ENCODE results near the gene ADAMTS9. TPM values are rescaled to one million over a fixed set of nuclear protein-coding genes. Genes with fewer than 3 reads are reported as not detected.

The ADAMTS9 gene
- total and polyA plus RNA-seq, 2 experiments from 2014 or later: 0.31 to 0.81 TPM

DNA sequence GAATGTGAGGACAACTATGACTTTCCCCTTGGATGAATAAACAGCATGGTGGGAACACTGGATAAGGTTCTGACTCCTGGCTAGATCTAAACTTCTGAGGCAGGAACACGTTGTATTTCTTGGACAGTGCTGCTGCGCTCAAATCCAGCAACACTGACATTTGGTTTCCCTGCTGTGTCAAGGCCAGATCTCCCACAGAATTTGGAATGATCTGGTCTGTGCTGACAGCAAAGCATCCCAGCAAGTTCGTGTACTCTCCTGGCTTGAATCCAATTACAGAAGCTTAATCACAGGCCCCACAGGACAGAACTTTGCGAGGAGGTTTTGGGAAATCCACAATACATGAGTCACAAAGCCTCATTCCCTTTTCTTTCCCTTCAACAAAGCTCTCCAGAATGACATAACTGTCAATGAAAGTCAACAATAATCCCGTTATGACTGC is 92.5 kb downstream of the ADAMTS9 start (continued):
- TF ChIP-seq, protein P1, sequence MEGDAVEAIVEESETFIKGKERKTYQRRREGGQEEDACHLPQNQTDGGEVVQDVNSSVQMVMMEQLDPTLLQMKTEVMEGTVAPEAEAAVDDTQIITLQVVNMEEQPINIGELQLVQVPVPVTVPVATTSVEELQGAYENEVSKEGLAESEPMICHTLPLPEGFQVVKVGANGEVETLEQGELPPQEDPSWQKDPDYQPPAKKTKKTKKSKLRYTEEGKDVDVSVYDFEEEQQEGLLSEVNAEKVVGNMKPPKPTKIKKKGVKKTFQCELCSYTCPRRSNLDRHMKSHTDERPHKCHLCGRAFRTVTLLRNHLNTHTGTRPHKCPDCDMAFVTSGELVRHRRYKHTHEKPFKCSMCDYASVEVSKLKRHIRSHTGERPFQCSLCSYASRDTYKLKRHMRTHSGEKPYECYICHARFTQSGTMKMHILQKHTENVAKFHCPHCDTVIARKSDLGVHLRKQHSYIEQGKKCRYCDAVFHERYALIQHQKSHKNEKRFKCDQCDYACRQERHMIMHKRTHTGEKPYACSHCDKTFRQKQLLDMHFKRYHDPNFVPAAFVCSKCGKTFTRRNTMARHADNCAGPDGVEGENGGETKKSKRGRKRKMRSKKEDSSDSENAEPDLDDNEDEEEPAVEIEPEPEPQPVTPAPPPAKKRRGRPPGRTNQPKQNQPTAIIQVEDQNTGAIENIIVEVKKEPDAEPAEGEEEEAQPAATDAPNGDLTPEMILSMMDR (conservative IDR thresholded peaks at IDR 0.05; ENCODE audit: low read depth in 2 of 2): no peak
- TF ChIP-seq NANOG (IDR thresholded peaks at IDR 0.05; ENCODE audit: borderline replicate concordance) (no peak), CREB1 (CRISPR knock-in tag; IDR thresholded peaks at IDR 0.05; ENCODE audit: low read depth) (no peak)

DNA sequence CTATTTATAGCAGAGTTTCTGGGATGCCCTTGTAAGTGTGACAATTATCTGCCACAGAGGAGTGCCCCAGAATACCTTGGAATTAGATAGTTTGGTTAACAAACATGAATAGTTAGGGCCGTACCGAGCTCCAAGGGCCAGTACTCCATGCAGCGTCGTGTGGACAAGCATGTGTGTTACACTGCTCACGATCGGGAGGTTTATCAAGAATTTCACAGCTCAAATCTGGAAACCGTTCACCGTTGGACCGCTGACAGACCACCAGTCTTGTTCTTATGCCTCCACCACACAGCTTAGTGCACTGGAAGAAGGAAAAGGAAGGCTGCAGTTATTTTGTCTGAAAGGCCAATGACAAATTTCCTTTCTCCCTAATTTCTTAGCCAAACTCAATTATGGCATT is 93.7 kb downstream of the ADAMTS9 start:
- Histone ChIP-seq H3K4me2 (no peak overlapping the region), H4K20me1 (replicated peaks; ENCODE audit: insufficient read depth) (no peaks in the 10 kb centered on the region), H3K36me3 (ENCODE audit: insufficient read depth) (no peaks in the 10 kb centered on the region), H3K27ac (ENCODE audit: low read depth) (no peak overlapping the region), H3F3A (replicated peaks; ENCODE audit: low read depth) (no peaks in the 10 kb centered on the region), H2AFZ (no peak overlapping the region), H3K27me3 (ENCODE audit: insufficient read depth) (no peaks in the 10 kb centered on the region), H3K9me2 (ENCODE audit: insufficient read depth) (no peaks in the 10 kb centered on the region), H3K79me2 (replicated peaks; ENCODE audit: insufficient read depth) (no peaks in the 10 kb centered on the region), H3K4me3 (no peak overlapping the region), H3K4me1 (ENCODE audit: insufficient read depth) (no peaks in the 10 kb centered on the region)
- no peak overlapping the region for H3K27ac Mint-ChIP-seq
- H3K9me3 Mint-ChIP-seq: no peaks in the 10 kb centered on the region
- no peaks in the 10 kb centered on the region for H3K4me1 Mint-ChIP-seq
- no peak for ATAC-seq
- H3K4me3 Mint-ChIP-seq: no peak overlapping the region
- no peaks in the 10 kb centered on the region for H3K36me3 Mint-ChIP-seq (ENCODE audit: low read depth)
- no peak for DNase-seq (ENCODE audit: low spot score)
- no peaks in the 10 kb centered on the region for H3K27me3 Mint-ChIP-seq (ENCODE audit: insufficient read depth, low read depth, poor library complexity)
- TF ChIP-seq, protein P2, sequence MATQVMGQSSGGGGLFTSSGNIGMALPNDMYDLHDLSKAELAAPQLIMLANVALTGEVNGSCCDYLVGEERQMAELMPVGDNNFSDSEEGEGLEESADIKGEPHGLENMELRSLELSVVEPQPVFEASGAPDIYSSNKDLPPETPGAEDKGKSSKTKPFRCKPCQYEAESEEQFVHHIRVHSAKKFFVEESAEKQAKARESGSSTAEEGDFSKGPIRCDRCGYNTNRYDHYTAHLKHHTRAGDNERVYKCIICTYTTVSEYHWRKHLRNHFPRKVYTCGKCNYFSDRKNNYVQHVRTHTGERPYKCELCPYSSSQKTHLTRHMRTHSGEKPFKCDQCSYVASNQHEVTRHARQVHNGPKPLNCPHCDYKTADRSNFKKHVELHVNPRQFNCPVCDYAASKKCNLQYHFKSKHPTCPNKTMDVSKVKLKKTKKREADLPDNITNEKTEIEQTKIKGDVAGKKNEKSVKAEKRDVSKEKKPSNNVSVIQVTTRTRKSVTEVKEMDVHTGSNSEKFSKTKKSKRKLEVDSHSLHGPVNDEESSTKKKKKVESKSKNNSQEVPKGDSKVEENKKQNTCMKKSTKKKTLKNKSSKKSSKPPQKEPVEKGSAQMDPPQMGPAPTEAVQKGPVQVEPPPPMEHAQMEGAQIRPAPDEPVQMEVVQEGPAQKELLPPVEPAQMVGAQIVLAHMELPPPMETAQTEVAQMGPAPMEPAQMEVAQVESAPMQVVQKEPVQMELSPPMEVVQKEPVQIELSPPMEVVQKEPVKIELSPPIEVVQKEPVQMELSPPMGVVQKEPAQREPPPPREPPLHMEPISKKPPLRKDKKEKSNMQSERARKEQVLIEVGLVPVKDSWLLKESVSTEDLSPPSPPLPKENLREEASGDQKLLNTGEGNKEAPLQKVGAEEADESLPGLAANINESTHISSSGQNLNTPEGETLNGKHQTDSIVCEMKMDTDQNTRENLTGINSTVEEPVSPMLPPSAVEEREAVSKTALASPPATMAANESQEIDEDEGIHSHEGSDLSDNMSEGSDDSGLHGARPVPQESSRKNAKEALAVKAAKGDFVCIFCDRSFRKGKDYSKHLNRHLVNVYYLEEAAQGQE (IDR thresholded peaks at IDR 0.05; ENCODE audit: unreplicated experiment): no peak
- TF ChIP-seq NANOG (IDR thresholded peaks at IDR 0.05; ENCODE audit: borderline replicate concordance): no peak
- no peak for TF ChIP-seq CREB1 (CRISPR knock-in tag; IDR thresholded peaks at IDR 0.05; ENCODE audit: low read depth)
- no peak for TF ChIP-seq JUNB (IDR thresholded peaks at IDR 0.05; ENCODE audit: unreplicated experiment)
- TF ChIP-seq, protein P1 (conservative IDR thresholded peaks at IDR 0.05; ENCODE audit: low read depth in 2 of 2): no peak
- TF ChIP-seq, protein P3, sequence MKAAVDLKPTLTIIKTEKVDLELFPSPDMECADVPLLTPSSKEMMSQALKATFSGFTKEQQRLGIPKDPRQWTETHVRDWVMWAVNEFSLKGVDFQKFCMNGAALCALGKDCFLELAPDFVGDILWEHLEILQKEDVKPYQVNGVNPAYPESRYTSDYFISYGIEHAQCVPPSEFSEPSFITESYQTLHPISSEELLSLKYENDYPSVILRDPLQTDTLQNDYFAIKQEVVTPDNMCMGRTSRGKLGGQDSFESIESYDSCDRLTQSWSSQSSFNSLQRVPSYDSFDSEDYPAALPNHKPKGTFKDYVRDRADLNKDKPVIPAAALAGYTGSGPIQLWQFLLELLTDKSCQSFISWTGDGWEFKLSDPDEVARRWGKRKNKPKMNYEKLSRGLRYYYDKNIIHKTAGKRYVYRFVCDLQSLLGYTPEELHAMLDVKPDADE (IDR thresholded peaks at IDR 0.05): no peak
- no peak for TF ChIP-seq ZNF114 (CRISPR knock-in tag; IDR thresholded peaks at IDR 0.05)
- no peak for TF ChIP-seq EZH2 (IDR thresholded peaks at IDR 0.05; ENCODE audit: low read depth, unreplicated experiment)
- no peak for TF ChIP-seq POLR2AphosphoS5 (IDR thresholded peaks at IDR 0.05; ENCODE audit: low read depth)
- TF ChIP-seq ZNF331 (CRISPR knock-in tag; IDR thresholded peaks at IDR 0.05; ENCODE audit: low read depth): no peak
- no peak for TF ChIP-seq STAT1 (IDR thresholded peaks at IDR 0.05; ENCODE audit: unreplicated experiment)
- no peak for TF ChIP-seq EZH2phosphoT487 (IDR thresholded peaks at IDR 0.05; ENCODE audit: unreplicated experiment)
